DMS53 treated with DMSO at 0.1 percent for 48 hours (cell line): ENCODE data around the gene HOXA6.

Experiments used
- DNase-seq: peaks from one replicate; lab custom pipeline; 2025; ENCODE audit not compliant: unreplicated experiment; lab: John Stamatoyannopoulos, UW

HOXA6 gene

GRCh38 chr7:27111751-27112277 lies 35.8 kb downstream of the HOXA6 start:
- no peak for DNase-seq

GRCh38 chr7:27111042-27111750 lies 36.4 kb downstream of the HOXA6 start:
- no peak for DNase-seq

GRCh38 chr7:27110186-27111031 lies 37.2 kb downstream of the HOXA6 start:
- DNase-seq = no peak

- DNase-seq = no peak
These were observed 37.9 kb downstream of the HOXA6 start for GRCh38 chr7:27109466-27110185.

GRCh38 chr7:27108390-27109127 lies 39.0 kb downstream of the HOXA6 start:
- peak; percentile 12 for DNase-seq

- DNase-seq = no peak
These were observed 39.9 kb downstream of the HOXA6 start for GRCh38 chr7:27107391-27108381.

GRCh38 chr7:27106901-27107240 lies 40.7 kb downstream of the HOXA6 start:
- DNase-seq = no peak

GRCh38 chr7:27106181-27106900 lies 41.2 kb downstream of the HOXA6 start:
- DNase-seq = peak; percentile 56

GRCh38 chr7:27105301-27106031 lies 42.1 kb downstream of the HOXA6 start:
- DNase-seq = no peak

GRCh38 chr7:27104341-27105058 lies 43.1 kb downstream of the HOXA6 start:
- no peak for DNase-seq

GRCh38 chr7:27103489-27104226 lies 43.9 kb downstream of the HOXA6 start:
- DNase-seq = no peak

GRCh38 chr7:27102581-27103442 lies 44.8 kb downstream of the HOXA6 start, which contains the start of gene HOXA2:
Gene HOXA2 (minus strand): TSS chr7:27102683. CDS start chr7:27102500, 183 bp downstream.
- DNase-seq = no peak

- no peak for DNase-seq
These were observed 45.5 kb downstream of the HOXA6 start for GRCh38 chr7:27101957-27102580.

GRCh38 chr7:27101171-27101956 lies 46.2 kb downstream of the HOXA6 start:
- no peak for DNase-seq

- no peak for DNase-seq
These were observed 46.8 kb downstream of the HOXA6 start for GRCh38 chr7:27100694-27101170.
